ENCODE measurements around the gene NUP133. TPM values are rescaled to one million over a fixed set of nuclear protein-coding genes. Genes with fewer than 3 reads are reported as not detected.

NUP133 gene
- total RNA-seq, 4 donors from 2014 or later, result 15.4 to 40.4 (median 25.5) TPM

DNA sequence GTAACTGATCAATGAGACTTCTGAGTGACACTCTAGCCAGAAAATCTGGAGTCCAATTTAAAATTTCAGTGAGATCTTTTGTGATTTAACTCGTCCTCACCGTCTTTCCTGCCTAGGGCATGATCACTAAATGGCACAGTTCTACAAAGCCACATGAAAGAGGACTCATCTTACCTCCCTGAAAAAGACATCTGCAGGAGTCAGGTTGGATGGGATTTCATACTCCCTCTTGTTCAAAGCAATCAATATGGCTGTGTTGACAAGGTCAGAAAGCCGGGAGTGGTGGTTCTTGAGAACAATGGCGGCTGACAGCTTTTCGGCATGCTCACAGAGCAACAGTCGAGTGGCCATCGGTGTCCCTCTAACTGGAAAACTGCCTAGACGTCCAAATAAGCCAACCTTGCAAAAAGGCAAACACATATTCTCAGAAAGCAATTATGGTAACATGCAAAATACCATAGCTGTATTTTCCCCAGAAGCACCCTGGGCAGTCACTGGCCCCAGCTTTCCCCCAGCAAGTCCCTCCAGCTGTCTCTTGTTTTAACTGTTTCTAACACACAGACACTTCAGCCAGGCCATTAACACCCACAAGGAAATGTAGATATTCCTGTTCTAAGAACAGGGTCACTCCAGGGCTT lies 37.6 kb downstream of the NUP133 start:
- Histone ChIP-seq H3K27me3 (no peaks in the 10 kb centered on the region), H3K9me3 (no peaks in the 10 kb centered on the region), H3K36me3 (peaks cover 0 to 78% (median 0%) of the 10 kb centered on the region in 3 donors), H3K27ac (no peak overlapping the region), H3K4me1 (no peaks in the 10 kb centered on the region), H3K4me3 (no peak overlapping the region)
- no peak for DNase-seq
- TF ChIP-seq POLR2A (IDR thresholded peaks at IDR 0.05), result no peak
- TF ChIP-seq, protein P1, sequence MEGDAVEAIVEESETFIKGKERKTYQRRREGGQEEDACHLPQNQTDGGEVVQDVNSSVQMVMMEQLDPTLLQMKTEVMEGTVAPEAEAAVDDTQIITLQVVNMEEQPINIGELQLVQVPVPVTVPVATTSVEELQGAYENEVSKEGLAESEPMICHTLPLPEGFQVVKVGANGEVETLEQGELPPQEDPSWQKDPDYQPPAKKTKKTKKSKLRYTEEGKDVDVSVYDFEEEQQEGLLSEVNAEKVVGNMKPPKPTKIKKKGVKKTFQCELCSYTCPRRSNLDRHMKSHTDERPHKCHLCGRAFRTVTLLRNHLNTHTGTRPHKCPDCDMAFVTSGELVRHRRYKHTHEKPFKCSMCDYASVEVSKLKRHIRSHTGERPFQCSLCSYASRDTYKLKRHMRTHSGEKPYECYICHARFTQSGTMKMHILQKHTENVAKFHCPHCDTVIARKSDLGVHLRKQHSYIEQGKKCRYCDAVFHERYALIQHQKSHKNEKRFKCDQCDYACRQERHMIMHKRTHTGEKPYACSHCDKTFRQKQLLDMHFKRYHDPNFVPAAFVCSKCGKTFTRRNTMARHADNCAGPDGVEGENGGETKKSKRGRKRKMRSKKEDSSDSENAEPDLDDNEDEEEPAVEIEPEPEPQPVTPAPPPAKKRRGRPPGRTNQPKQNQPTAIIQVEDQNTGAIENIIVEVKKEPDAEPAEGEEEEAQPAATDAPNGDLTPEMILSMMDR (IDR thresholded peaks at IDR 0.05), result no peak

GRCh38 chr1:229466887-229467286 lies 41.3 kb downstream of the NUP133 start:
- no peak overlapping the region for H3K4me3 ChIP-seq
- TF ChIP-seq, protein P1 (IDR thresholded peaks at IDR 0.05), result no peak
- no peak for TF ChIP-seq POLR2A (IDR thresholded peaks at IDR 0.05)
- DNase-seq, result no peak
- H3K9me3 ChIP-seq, result no peaks in the 10 kb centered on the region
- H3K4me1 ChIP-seq, result no peaks in the 10 kb centered on the region
- peaks cover 0 to 78% (median 0%) of the 10 kb centered on the region in 3 donors for H3K36me3 ChIP-seq
- no peak overlapping the region for H3K27ac ChIP-seq
- H3K27me3 ChIP-seq, result no peaks in the 10 kb centered on the region

GRCh38 chr1:229464672-229465071 lies 43.5 kb downstream of the NUP133 start:
- no peak overlapping the region for H3K27ac ChIP-seq
- no peak overlapping the region for H3K4me3 ChIP-seq
- TF ChIP-seq, protein P1 (IDR thresholded peaks at IDR 0.05), result no peak
- no peak for TF ChIP-seq POLR2A (IDR thresholded peaks at IDR 0.05)
- no peak for DNase-seq
- H3K4me1 ChIP-seq, result no peaks in the 10 kb centered on the region
- peaks cover 0 to 80% (median 0%) of the 10 kb centered on the region in 3 donors for H3K36me3 ChIP-seq
- H3K9me3 ChIP-seq, result no peaks in the 10 kb centered on the region
- H3K27me3 ChIP-seq, result no peaks in the 10 kb centered on the region

GRCh38 chr1:229461032-229461668 lies 47.0 kb downstream of the NUP133 start:
- no peaks in the 10 kb centered on the region for H3K9me3 ChIP-seq
- H3K36me3 ChIP-seq, result peaks cover 0 to 97% (median 0%) of the 10 kb centered on the region in 3 donors
- H3K4me1 ChIP-seq, result no peaks in the 10 kb centered on the region
- no peak overlapping the region for H3K27ac ChIP-seq
- TF ChIP-seq, protein P1 (IDR thresholded peaks at IDR 0.05), result no peak
- no peak for TF ChIP-seq POLR2A (IDR thresholded peaks at IDR 0.05)
- no peak for DNase-seq
- no peak overlapping the region for H3K4me3 ChIP-seq
- no peaks in the 10 kb centered on the region for H3K27me3 ChIP-seq

DNA sequence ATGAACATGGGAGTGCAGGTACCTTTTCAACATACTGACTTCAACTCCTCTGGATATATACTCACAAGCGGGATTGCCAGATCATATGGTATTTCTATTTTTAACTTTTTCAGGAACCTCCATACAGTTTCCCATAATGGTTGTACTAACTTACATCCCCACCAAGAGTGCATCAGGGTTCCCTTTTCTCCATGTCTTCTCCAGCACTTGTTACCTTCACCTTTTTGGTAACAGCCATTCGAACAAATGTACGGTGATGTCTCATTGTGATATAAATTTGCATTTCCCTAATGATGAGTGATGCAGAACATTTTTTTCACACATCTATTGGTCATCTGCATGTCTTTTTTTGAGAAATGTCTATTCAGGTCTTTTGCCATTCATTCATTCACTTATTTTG lies 48.3 kb downstream of the NUP133 start:
- H3K36me3 ChIP-seq, result peaks cover 0 to 90% (median 0%) of the 10 kb centered on the region in 3 donors

More for the DNA sequence above, 48.3 kb downstream of the NUP133 start:
- Histone ChIP-seq H3K9me3 (no peaks in the 10 kb centered on the region), H3K4me3 (no peak overlapping the region), H3K4me1 (no peaks in the 10 kb centered on the region), H3K27me3 (no peaks in the 10 kb centered on the region), H3K27ac (no peak overlapping the region)
- TF ChIP-seq POLR2A (IDR thresholded peaks at IDR 0.05), result no peak
- TF ChIP-seq, protein P1 (IDR thresholded peaks at IDR 0.05), result no peak
- no peak for DNase-seq
